NCI-H146 (cell line): ENCODE data around the gene SRP54.
"Not testable (repeated sequence)": the region's sequence is repeated elsewhere in the genome, so short reads cannot be mapped to it uniquely, and the experiment has no call there.

Source experiments
- DNase-seq: peaks from one replicate; lab custom pipeline; 2025; lab: John Stamatoyannopoulos, UW

The SRP54 gene

DNA sequence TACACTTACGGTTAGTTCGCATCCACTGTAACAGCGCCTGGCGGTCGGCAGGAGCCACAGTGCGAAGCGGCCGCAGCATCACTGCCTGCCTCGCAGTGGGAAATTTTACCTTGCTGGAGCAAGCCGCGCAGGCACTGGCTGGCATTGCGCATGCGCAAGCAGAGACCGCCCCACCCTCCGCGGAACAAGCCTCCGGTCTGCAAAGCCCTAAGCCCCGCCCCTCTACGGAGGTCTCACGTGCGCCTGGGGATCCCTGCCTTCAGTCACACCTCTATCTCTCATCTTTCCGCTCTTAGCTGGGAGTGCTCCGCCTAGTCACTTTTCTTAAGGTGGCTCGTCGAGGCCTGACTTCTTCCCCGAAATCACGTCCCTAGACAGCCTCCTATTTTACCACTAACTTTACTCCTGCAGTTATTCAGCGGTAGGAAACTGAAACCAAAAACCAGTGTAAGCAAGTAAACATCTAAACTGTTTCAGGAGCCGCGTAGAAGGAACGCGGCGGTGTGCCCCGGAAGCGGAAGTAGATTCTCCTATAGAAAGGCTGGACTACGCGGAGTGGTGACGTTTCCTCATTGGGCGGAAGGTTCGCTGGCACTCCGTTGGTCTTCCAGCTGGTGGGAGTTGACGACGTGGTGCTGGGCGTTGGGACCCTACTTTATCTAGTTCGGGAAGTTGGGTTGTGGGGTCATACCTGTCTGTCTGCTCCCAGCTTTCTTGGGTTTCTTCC is at the start of gene SRP54:
Gene SRP54 (plus strand): TSS at position 572 of the 727 bp plus-strand sequence. CDS start 13,718 bp downstream, outside the sequence.
- peak; percentile 97 for DNase-seq

DNA sequence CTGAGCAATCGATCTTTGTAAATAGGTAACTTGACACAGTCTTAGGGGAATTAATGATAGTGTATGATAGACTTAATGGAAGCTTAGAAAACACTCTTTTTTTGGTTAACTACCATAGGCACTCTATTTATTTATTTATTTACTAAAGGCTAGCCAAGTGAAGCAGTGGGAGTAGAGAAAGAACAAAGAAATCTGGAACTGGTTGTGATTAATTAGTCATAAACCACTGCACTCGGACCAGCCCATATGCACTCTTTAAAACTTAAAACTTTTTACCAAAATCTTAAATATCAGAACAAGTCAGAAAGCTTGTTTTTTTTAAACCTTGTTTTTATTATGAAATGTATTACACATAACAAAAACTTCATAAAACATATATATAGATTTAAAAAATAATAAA is 49.5 kb upstream of the SRP54 start:
- no peak for DNase-seq

DNA sequence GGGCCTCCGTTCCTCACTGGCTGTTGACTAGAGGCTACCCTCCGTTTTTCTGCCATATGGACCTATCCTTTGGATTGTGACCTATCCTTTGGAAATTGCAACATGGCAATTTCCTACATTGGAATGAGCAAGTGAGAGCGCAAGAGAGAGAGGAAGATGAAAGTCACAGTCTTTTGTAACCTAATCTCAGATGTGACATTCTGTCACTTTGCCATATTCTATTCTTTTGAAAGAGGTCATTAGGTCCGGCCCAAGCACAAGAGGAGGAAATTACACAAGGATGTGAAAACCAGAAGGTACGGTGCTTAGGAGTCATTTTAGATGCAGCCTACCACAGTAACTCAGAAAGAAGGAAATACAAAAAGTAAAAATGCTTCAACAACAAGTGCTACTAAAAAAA is 47.3 kb upstream of the SRP54 start:
- DNase-seq: no peak

DNA sequence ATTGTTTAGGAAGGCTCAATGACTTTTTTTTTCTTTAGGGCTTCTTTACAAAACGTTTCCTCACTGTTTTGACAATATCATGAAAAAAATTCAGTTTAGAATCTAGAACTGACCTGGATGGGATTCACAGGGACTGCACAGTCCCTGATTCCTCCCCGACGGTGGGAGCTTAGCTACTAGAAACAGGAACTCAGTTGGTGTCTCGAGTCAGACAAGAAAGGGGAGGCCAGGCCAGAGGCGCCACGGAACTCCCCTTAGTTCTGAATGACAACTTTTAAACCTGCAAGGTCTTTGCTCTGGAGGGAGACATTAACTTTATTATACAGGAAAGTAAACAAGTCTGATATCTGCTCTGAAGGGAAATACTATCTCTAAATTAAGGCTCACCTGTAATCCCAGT is 45.4 kb upstream of the SRP54 start:
- no peak for DNase-seq

DNA sequence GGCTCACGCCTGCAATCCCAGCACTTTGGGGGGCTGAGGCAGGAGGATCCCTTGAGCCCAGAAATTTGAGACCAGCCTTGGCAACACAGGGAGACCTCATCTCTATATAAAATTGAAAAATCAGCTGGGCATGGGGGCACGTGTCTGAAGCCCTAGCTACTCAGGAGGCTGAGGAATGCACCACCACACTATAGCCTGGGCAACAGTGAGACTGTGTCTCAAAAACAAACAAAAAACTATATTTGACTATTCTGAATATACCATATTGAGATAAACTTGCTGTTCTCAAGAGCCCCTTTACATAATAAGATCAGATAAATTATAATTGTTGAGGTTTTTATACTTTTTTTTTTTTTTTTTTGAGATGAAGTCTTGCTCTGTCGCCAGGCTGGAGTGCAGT is 44.9 kb upstream of the SRP54 start:
- no peak for DNase-seq

DNA sequence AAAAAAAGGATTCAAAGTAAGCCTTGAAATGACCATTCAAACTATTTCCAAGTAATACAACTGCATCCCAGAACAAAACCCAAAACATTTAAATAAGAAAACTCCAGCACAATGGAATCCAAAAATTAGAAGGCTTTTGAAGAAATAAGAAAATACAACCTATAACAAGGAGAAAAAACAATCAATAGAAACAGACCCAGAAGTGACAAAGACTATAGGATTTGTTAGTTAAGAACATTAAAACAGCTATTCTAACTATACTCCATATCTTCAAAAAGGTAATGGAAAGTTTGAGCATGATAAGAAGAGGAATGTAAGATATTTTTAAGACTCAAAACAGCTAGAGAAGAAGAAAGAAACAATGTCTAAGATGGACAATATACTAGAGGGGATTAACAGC is 39.3 kb upstream of the SRP54 start:
- DNase-seq: no peak

DNA sequence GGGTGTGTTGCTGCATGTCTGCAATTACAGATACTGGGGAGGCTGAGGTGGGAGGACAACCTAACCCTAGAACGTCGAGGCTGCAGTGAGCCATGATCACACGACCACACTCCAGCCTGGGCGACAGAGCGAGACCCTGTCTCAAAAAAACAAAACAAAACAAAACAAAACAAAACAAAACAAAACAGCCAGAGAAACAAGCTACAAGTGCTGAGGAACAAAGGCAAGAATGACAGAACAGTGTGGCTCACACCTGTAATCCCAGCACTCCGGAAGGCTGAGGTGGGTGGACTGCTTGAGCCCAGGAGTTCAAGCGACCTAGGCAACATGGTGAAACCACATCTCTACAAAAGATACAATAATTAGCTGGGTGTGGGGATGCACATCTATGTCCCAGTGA is 38.0 kb upstream of the SRP54 start:
- DNase-seq: no peak

DNA sequence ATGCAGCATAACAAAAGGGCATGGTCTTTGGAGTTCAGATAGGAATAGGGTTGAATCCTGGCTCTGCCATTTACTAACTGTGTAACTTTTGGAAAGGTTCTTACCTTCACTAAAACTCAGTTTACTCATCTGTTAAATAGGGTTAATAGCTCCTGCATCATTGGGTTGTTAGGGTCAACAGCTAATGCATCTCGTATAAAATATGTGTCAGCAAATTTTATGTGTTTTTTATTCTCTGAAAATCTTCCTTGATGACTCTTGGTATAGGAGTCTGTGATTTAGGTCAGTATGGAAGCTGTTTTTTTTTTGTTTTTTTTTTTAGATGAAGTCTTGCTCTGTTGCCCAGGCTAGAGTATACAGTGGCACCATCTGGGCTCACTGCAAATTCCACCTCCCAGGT is 36.1 kb upstream of the SRP54 start:
- no peak for DNase-seq

- DNase-seq: no peak
Observed at GRCh38 chr14:34951286-34951685, 31.5 kb upstream of the SRP54 start.

GRCh38 chr14:34956931-34957330 is 25.9 kb upstream of the SRP54 start:
- no peak for DNase-seq

- DNase-seq: no peak
Observed at GRCh38 chr14:34957771-34958286, 25.0 kb upstream of the SRP54 start.

- DNase-seq: not testable (repeated sequence)
Observed at GRCh38 chr14:34962106-34962505, 20.7 kb upstream of the SRP54 start.

DNA sequence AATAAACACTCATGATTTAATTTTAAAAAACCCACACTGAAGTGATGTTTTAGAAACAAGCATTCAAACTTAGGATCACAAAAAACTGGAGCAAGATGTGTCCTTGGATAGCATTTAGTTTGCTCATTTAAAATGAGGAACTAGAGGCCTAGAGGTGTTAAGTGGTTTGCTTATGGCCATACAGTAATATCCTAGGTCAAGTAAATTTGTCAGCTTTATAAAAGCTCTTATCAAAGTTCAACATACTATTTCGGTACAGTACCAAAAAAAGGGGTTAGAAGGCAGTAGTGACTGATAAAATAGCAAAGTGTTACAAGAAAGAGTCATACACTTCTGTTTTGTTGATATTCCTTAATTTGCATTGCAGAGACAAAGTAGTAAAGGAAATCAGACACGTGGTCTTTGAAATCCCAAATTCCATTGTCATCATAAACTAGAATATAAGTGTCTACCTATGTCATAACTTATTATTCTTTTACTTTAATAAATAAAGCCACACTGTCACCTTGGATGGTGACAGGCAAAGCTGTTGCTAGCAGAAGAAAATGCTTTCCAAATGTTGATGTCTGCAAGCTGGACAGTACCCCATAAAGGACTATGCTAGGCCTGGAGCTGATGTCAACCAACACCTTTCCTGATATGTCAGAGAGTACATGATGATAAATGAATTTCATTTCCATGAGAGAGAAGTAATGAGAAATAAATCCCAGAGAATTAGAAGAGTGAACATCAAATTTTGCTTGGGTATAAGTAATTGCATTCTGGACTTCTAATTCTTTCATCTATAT is 17.6 kb upstream of the SRP54 start:
- DNase-seq: no peak

DNA sequence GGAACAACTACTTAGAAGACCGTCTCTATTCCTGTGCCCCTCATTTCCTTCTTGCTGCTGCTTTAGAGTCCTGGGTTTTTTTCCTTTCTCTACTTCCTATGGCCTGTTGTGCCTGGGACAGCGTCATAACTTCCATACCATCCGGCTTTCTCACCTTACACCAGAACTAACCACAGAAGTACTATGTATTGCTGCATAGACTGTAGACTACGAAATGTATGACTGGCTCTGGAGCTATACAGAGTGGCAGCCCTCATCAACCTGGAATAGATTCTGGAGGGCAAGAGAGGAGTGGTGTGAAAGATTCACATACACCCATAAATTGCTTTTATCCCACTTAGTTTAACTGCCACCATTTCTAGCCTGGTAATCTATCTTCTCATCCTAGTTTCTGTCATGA is 16.9 kb upstream of the SRP54 start:
- no peak for DNase-seq

GRCh38 chr14:34966413-34966812 is 16.4 kb upstream of the SRP54 start:
- no peak for DNase-seq

- DNase-seq: no peak
Observed at GRCh38 chr14:34970665-34971064, 12.1 kb upstream of the SRP54 start.

DNA sequence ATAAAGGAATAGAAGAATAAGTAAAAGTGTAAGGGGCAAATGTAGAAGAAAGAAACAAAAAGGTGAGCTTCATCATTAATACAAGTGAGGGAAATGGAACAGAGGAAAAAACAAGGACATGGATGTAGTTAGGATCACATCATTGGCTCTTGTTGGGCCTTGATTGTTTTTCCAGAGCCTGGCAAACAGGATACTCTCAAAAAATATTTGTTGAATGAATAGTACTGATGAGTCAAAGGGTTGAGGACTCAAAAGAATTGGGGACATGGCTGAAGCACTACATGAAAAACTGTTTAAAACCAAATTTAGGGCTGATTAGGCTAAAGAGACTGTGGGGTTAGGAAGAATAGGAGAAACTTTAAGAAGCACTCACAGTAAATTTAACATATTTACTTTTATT is 11.4 kb upstream of the SRP54 start:
- DNase-seq: no peak

DNA sequence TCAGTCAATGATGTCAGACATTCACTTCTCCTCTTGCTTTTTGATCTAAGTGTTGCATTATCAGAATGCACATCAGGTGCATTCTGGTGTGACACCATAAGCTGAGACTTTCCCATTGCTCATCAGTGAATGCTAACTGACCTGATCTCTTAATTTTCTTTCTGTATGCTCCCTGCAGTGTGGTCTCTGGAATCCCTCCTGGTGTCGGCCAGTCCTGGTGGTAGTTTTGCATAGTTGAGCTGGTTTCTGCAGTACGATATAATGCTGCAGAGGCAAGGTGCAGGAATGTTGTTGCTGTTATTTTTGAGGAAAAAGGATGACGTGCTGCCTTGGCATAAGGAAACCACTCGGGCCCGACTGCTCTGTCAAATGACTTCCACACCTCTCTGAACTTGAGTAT is 11.0 kb upstream of the SRP54 start:
- no peak for DNase-seq

DNA sequence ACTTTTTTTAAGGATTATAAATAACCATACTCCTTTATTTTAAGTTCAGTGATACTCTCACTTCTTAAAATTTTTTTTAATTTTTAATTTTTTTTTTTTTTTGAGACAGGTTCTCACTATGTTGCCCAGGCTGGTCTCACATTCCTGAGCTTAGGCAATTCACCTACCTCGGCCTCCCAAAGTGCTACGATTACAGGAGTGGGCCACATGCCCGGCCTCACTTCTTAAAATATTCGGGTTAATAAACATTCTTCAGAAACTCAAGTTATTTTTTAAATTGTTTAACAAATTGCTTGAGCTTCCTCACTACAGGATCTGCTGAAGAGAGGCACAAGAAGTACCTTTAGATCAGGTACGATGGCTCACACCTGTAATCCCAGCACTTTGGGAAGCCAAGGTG is 4.3 kb upstream of the SRP54 start:
- no peak for DNase-seq

DNA sequence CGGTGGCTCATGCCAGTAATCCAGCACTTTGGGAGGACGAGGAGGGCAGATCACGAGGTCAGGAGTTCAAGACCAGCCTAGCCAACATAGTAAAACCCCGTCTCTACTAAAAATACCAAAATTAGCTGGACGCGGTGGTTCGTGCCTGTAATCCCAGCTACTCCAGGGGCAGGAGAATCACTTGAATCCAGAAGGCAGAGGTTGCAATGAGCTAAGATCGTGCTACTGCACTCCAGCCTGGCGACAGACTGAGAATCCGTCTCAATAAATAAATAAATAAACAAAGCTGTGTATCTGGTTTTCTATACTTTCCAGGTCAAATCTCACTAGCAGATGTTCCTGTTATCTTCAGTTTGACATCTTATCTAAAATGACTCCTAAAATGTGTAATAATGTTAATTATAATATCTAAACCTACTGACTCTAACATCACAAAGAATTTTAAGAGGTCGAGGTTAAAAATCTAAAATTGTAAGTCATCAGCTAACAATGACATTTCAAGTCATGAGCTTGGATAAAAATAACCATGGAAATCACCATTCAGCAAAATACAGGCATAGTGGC is 2.4 kb upstream of the SRP54 start:
- no peak for DNase-seq

DNA sequence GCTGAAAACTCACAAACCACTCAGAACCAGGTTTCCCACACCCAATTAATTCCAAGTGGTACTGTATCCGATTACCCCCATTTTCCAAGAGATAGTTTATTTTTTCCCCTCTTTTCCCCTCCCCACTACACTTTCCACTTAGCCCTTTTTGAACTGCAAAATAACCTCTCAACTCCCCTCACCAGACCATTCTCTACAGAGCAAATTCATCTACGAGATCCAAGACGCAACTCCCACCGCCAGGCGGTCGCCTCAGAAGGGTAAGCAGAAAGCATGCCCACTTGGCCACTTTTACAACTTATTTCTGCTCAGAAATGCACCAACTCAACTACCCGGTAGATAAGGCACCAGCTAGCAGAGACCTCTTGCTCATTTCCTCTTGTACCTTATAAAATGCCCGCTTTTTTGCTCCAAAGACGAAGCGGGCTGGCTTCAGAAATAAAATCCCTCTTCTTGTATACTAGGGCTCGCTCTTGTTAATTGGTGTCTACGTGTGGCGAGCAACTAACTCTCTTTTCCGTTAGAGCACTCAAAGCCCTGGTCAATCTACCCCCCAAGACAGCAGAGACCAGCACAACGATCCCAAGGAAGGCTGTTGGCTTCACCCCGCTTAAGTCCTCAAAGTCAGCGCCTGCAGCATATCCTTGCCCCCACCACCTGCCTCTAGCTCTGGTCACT is 910 bp upstream of the SRP54 start:
- DNase-seq: peak; percentile 13

DNA sequence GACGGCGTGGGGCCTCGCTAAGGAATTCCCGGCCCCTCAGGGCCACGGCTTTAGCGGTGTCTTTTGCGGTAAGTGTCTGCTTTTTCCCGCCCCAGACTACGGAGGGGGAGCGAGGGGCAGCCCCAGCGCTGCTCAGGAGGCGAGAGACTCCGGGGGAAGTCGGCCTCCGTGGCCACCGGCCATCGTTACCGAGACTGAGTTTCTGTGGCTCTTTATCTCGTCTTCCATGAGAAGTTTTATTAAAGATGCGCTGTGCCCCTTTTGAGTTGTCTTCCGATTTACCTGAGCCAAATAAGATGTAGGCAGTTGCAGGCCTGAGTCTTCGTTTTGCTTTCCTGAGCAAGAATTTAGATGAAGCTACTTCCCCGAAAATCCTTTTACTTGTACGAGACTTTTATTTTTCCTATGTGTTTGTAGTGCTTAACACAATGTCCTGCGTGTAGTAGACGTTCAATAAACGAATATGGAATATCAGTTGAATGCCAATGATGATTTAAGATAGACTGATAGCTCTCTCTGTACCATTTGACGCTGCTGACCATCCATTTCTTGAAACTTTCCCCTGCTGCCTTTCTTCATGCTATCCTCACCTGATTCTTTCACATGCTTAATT is 462 bp downstream of the SRP54 start:
- DNase-seq: no peak
